NCI-H2227 (cell line): ENCODE results near the gene TMEM273.

Experiments used
- DNase-seq: peaks from one replicate; lab custom pipeline; 2025; ENCODE audit not compliant: unreplicated experiment; lab: John Stamatoyannopoulos, UW

TMEM273 gene

GRCh38 chr10:49176310-49177268 lies 11.6 kb downstream of the TMEM273 start:
- DNase-seq, result no peak

- DNase-seq, result no peak
Measured at GRCh38 chr10:49175587-49176309, 12.4 kb downstream of the TMEM273 start.

GRCh38 chr10:49174926-49175500 lies 13.2 kb downstream of the TMEM273 start:
- no peak for DNase-seq

- DNase-seq, result no peak
Measured at GRCh38 chr10:49174261-49174925, 13.8 kb downstream of the TMEM273 start.

GRCh38 chr10:49173853-49174252 lies 14.3 kb downstream of the TMEM273 start:
- no peak for DNase-seq

- DNase-seq, result no peak
Measured at GRCh38 chr10:49173201-49173772, 14.9 kb downstream of the TMEM273 start.

GRCh38 chr10:49172777-49173132 lies 15.4 kb downstream of the TMEM273 start:
- no peak for DNase-seq

GRCh38 chr10:49172061-49172776 lies 16.0 kb downstream of the TMEM273 start:
- no peak for DNase-seq

GRCh38 chr10:49171326-49172060 lies 16.7 kb downstream of the TMEM273 start:
- DNase-seq, result no peak

GRCh38 chr10:49170632-49171325 lies 17.4 kb downstream of the TMEM273 start:
- no peak for DNase-seq

GRCh38 chr10:49169776-49170175 lies 18.4 kb downstream of the TMEM273 start:
- no peak for DNase-seq

- no peak for DNase-seq
Measured at GRCh38 chr10:49168831-49169500, 19.2 kb downstream of the TMEM273 start.

GRCh38 chr10:49168171-49168540 lies 20.0 kb downstream of the TMEM273 start:
- DNase-seq, result no peak

GRCh38 chr10:49167425-49168170 lies 20.6 kb downstream of the TMEM273 start:
- DNase-seq, result no peak

GRCh38 chr10:49166484-49167400 lies 21.4 kb downstream of the TMEM273 start:
- no peak for DNase-seq

- DNase-seq, result no peak
Measured at GRCh38 chr10:49165821-49166483, 22.2 kb downstream of the TMEM273 start.
